Measurements from ENCODE around the gene AURKAIP1. TPM values are rescaled to one million over a fixed set of nuclear protein-coding genes. Genes with fewer than 3 reads are reported as not detected.

The AURKAIP1 gene
- polyA plus RNA-seq, 1 donor from 2014 or later = 104 TPM

DNA sequence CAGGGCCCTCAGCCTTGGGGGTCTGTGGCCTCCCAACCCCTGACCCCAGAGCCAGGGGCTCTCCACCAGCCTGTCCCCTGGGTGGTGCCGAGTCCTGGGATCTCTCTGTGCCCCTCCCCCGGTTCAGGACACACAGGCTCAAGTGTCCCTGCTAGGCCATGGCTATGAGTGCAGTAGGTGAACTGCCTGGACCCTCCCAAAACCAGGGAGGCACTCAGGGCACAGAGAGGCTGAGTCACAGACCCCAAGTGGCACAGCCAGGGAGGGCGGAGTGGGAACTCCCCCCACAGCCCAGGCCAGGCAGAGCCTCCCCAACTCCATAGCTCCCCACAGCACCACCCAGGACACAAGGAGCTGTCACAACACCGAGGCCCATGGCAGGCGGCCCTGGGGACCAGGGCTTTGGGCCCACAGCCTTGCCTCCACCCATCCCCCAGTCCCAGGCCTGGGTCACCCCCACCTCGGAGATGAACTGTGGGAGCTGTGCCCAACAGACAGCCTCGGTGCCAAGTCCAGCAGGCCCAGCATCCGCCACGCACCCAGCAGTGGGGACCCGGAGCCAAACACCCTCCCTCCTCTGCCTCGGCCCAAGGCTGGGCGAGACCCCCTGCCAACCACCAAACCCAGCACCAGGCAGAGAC, 29.0 kb downstream of the AURKAIP1 start:
- Histone ChIP-seq H3K4me2 (ENCODE audit: low read length) (no peak overlapping the region), H2AFZ (ENCODE audit: low read depth, low read length) (no peak overlapping the region), H3K27ac (ENCODE audit: low read length) (no peak overlapping the region), H4K20me1 (ENCODE audit: insufficient read depth) (peaks cover 13% of the 10 kb centered on the region), H3K79me2 (replicated peaks; ENCODE audit: insufficient read depth, low read length) (peaks cover 12% of the 10 kb centered on the region), H3K36me3 (ENCODE audit: insufficient read depth, low read length) (no peaks in the 10 kb centered on the region), H3F3A (ENCODE audit: insufficient read depth, low read length, poor library complexity, severe bottlenecking) (no peaks in the 10 kb centered on the region), H3K27me3 (ENCODE audit: insufficient read depth, low read depth, low read length) (no peaks in the 10 kb centered on the region), H3K9me3 (ENCODE audit: low read length) (no peaks in the 10 kb centered on the region), H3K9ac (ENCODE audit: low read length) (no peak overlapping the region), H3K9me2 (ENCODE audit: insufficient read depth, low read length) (no peaks in the 10 kb centered on the region), H3K4me3 (ENCODE audit: low read length) (no peak overlapping the region)
- TF ChIP-seq POLR2AphosphoS5 (IDR thresholded peaks at IDR 0.05) (no peak), RAD21 (conservative IDR thresholded peaks at IDR 0.05) (no peak), MXI1 (conservative IDR thresholded peaks at IDR 0.05; ENCODE audit: poor library complexity, severe bottlenecking) (no peak), SMC3 (conservative IDR thresholded peaks at IDR 0.05; ENCODE audit: poor library complexity) (no peak), EZH2 (IDR thresholded peaks at IDR 0.05; ENCODE audit: borderline replicate concordance, insufficient read depth, low read length, poor library complexity, severe bottlenecking) (no peak)
- TF ChIP-seq, protein P1, sequence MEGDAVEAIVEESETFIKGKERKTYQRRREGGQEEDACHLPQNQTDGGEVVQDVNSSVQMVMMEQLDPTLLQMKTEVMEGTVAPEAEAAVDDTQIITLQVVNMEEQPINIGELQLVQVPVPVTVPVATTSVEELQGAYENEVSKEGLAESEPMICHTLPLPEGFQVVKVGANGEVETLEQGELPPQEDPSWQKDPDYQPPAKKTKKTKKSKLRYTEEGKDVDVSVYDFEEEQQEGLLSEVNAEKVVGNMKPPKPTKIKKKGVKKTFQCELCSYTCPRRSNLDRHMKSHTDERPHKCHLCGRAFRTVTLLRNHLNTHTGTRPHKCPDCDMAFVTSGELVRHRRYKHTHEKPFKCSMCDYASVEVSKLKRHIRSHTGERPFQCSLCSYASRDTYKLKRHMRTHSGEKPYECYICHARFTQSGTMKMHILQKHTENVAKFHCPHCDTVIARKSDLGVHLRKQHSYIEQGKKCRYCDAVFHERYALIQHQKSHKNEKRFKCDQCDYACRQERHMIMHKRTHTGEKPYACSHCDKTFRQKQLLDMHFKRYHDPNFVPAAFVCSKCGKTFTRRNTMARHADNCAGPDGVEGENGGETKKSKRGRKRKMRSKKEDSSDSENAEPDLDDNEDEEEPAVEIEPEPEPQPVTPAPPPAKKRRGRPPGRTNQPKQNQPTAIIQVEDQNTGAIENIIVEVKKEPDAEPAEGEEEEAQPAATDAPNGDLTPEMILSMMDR (IDR thresholded peaks at IDR 0.05; ENCODE audit: poor library complexity, severe bottlenecking) = no peak

GRCh38 chr1:1345384-1345783, 29.6 kb downstream of the AURKAIP1 start:
- Histone ChIP-seq H3K36me3 (ENCODE audit: insufficient read depth, low read length) (no peaks in the 10 kb centered on the region), H3K27me3 (ENCODE audit: insufficient read depth, low read depth, low read length) (no peaks in the 10 kb centered on the region), H3K79me2 (replicated peaks; ENCODE audit: insufficient read depth, low read length) (peaks cover 12% of the 10 kb centered on the region), H3K27ac (ENCODE audit: low read length) (no peak overlapping the region), H3F3A (ENCODE audit: insufficient read depth, low read length, poor library complexity, severe bottlenecking) (no peaks in the 10 kb centered on the region), H2AFZ (ENCODE audit: low read depth, low read length) (no peak overlapping the region), H3K9me3 (ENCODE audit: low read length) (no peaks in the 10 kb centered on the region), H3K4me2 (ENCODE audit: low read length) (no peak overlapping the region), H3K4me3 (ENCODE audit: low read length) (no peak overlapping the region), H3K9ac (ENCODE audit: low read length) (no peak overlapping the region), H3K9me2 (ENCODE audit: insufficient read depth, low read length) (no peaks in the 10 kb centered on the region), H4K20me1 (ENCODE audit: insufficient read depth) (peaks cover 13% of the 10 kb centered on the region)
- no peak for TF ChIP-seq POLR2AphosphoS5 (IDR thresholded peaks at IDR 0.05)
- TF ChIP-seq EZH2 (IDR thresholded peaks at IDR 0.05; ENCODE audit: borderline replicate concordance, insufficient read depth, low read length, poor library complexity, severe bottlenecking) = no peak
- TF ChIP-seq RAD21 (conservative IDR thresholded peaks at IDR 0.05) = no peak
- no peak for TF ChIP-seq TAF1 (IDR thresholded peaks at IDR 0.05; ENCODE audit: low read depth)
- no peak for TF ChIP-seq SMC3 (conservative IDR thresholded peaks at IDR 0.05; ENCODE audit: poor library complexity)
- TF ChIP-seq, protein P2, sequence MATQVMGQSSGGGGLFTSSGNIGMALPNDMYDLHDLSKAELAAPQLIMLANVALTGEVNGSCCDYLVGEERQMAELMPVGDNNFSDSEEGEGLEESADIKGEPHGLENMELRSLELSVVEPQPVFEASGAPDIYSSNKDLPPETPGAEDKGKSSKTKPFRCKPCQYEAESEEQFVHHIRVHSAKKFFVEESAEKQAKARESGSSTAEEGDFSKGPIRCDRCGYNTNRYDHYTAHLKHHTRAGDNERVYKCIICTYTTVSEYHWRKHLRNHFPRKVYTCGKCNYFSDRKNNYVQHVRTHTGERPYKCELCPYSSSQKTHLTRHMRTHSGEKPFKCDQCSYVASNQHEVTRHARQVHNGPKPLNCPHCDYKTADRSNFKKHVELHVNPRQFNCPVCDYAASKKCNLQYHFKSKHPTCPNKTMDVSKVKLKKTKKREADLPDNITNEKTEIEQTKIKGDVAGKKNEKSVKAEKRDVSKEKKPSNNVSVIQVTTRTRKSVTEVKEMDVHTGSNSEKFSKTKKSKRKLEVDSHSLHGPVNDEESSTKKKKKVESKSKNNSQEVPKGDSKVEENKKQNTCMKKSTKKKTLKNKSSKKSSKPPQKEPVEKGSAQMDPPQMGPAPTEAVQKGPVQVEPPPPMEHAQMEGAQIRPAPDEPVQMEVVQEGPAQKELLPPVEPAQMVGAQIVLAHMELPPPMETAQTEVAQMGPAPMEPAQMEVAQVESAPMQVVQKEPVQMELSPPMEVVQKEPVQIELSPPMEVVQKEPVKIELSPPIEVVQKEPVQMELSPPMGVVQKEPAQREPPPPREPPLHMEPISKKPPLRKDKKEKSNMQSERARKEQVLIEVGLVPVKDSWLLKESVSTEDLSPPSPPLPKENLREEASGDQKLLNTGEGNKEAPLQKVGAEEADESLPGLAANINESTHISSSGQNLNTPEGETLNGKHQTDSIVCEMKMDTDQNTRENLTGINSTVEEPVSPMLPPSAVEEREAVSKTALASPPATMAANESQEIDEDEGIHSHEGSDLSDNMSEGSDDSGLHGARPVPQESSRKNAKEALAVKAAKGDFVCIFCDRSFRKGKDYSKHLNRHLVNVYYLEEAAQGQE (IDR thresholded peaks at IDR 0.05; ENCODE audit: borderline replicate concordance) = no peak
- TF ChIP-seq EP300 (conservative IDR thresholded peaks at IDR 0.05; ENCODE audit: poor library complexity, severe bottlenecking) = no peak
- TF ChIP-seq, protein P1 (IDR thresholded peaks at IDR 0.05; ENCODE audit: poor library complexity, severe bottlenecking) = no peak
- TF ChIP-seq MXI1 (conservative IDR thresholded peaks at IDR 0.05; ENCODE audit: poor library complexity, severe bottlenecking) = no peak

Data from neural cell (in vitro differentiated cells).